Transverse colon (tissue), 4 donors: ENCODE results near the gene TPSD1.

Source experiments
- EP300 ChIP-seq: sonication (generic); formaldehyde crosslinking; IDR thresholded peaks from one replicate; pipeline ENCODE4 v1.6.1; 2017; ENCODE audit warnings: antibody characterized with exemption, low read depth
- POLR2A ChIP-seq: fragments of 450-650 bp; IDR thresholded peaks from one replicate; pipeline ENCODE4 v1.6.1; 2016; ENCODE audit warnings: antibody characterized with exemption, mild to moderate bottlenecking, moderate library complexity
- POLR2AphosphoS5 ChIP-seq, 3 donors: sonication (generic); formaldehyde crosslinking; IDR thresholded peaks; one replicate each; pipeline ENCODE4 v1.6.1; 2016; ENCODE audit warnings: antibody characterized with exemption in 3 of 3
- TF ChIP-seq, protein P1 (sequence below), 5 experiments: fragments of 200-600 bp in 3 of 5; fragments of 450-650 bp in 2 of 5; sonication (generic) in 3 of 5; IDR thresholded peaks; 1 replicate in 2 of 5; 2 replicates in 3 of 5; pipeline ENCODE4 v1.5.1; 2016 to 2017; ENCODE audit warnings: antibody characterized with exemption in 5 of 5, inconsistent platforms in 3 of 5, mild to moderate bottlenecking in 2 of 5, moderate library complexity in 1 of 5

DNA sequence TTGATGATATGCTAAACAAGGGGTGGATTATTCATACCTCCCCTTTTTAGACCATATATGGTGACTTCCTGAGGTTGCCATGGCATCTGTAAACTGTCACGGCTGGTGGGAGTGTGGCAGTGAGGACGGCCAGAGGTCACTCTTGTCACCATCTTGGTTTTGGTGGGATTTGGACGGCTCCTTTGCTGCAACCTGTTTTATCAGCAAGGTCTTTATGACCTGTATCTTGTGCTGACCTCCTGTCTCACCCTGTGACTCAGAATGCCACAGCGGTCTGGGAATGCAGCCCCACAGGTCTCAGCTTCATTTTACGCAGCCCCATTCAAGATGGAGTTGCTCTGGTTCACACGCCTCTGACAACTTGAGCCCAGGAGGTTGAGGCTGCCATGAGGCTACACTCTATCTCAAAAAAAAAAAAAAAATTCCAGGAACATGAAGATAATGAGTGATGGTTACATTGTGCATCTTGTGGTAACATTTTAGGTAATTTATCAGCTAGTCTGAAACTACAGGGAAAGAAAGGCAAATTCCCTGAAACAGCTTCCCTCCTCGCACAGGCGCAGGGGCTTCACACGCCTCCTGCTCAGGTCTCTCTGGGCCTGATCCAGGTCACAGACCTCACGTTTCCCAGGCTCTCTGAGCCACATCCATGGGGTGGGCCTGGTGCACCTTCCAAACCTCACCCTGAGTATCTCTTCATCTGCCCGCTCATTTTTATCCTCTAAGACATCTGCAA is 38.2 kb downstream of the TPSD1 start:
- TF ChIP-seq, protein P1, sequence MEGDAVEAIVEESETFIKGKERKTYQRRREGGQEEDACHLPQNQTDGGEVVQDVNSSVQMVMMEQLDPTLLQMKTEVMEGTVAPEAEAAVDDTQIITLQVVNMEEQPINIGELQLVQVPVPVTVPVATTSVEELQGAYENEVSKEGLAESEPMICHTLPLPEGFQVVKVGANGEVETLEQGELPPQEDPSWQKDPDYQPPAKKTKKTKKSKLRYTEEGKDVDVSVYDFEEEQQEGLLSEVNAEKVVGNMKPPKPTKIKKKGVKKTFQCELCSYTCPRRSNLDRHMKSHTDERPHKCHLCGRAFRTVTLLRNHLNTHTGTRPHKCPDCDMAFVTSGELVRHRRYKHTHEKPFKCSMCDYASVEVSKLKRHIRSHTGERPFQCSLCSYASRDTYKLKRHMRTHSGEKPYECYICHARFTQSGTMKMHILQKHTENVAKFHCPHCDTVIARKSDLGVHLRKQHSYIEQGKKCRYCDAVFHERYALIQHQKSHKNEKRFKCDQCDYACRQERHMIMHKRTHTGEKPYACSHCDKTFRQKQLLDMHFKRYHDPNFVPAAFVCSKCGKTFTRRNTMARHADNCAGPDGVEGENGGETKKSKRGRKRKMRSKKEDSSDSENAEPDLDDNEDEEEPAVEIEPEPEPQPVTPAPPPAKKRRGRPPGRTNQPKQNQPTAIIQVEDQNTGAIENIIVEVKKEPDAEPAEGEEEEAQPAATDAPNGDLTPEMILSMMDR (IDR thresholded peaks at IDR 0.05), result no peak
- TF ChIP-seq POLR2A (no peak), POLR2AphosphoS5 (IDR thresholded peaks at IDR 0.05) (no peak), EP300 (no peak)
